HG03066 (cell line): ENCODE data around the gene KCNAB1.
"Not testable (repeated sequence)": the region's sequence is repeated elsewhere in the genome, so short reads cannot be mapped to it uniquely, and the experiment has no call there.

Experiments used
- ATAC-seq: cut with Tn5 transposase; IDR thresholded peaks from one replicate; pipeline ENCODE4 v1.9.1; 2021; ENCODE audit warnings: low read depth; ENCODE audit not compliant: unreplicated experiment

Gene KCNAB1

DNA sequence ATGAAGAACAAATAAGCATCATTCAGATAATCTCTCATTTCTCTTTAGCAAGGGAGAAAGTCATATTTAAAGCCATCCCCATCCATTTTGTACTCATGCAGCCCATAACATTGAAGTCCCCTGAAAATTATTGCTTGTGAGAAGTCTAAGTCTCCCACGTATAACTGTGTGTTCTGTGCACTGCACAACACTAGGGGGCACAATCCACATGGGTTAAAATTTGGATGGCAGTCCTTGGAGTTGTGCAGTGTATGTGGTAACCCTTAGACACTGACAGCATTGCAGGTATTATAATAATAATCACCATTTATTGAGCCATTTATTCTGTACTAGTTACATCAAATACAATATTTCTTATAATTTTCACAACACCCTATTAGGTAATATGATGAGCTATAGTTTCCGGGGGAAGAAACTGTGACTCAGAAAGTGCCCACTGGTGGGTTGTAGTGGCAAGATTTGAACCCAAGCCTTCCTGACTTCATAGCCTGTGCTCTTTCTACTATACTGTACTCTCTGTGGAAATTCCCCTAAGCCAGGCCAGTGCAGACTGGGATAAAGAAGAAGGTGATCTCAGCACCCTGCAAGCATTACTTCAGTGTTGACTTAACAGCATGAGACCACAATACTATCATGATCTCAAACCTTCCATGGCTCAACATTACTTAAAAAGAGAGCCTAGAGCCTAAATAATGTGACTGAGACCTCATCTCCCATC, 15.7 kb downstream of the KCNAB1 start:
- ATAC-seq, result no peak

- ATAC-seq, result not testable (repeated sequence)
These were observed 17.0 kb downstream of the KCNAB1 start for GRCh38 chr3:156137397-156137796.

DNA sequence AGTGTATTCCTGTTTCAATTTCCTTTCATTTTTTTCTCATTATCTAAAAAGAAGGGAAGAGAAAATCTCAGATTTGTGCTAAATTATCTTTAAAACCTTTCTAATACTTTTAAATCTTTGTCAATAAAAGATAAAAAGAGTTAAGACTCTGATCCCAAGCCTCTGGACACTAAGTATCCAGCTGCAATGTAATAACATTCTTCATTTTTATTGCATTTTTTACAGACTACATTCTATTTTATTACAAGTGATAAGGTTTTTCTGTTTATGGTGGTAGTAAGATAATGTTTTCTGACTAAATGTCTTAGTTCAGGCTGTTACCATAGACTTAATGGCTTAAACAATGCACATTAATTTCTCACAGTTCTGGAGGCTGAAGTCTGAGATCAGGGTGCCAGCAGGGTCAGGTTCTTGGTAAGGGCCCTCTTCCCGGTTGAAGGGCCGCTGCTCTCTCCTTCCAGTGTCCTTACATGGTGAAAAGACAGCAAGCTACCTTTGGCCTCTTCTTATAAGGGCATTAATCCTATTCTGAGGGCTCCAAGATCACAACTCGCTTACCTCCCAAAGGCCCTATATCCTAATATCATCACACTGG, 19.7 kb downstream of the KCNAB1 start:
- no peak for ATAC-seq

DNA sequence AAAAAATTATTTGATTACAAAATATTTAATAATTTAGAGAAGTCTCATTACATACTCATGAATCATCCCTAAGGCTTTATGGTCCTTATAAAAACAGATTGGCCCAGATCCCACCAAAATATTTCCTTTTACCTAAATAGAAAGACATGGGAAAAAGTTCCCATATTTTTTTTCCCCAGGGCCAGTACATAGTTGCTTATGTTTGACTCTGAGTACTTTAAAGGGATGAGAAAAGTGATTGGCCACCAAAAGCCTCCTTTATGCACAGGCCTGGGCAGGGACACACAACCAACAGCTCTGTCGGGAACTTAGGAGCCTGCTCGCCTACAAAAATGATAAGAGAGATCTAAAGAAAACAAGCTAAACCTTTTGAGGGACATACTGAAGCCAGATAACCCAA, 22.3 kb downstream of the KCNAB1 start:
- ATAC-seq, result no peak

DNA sequence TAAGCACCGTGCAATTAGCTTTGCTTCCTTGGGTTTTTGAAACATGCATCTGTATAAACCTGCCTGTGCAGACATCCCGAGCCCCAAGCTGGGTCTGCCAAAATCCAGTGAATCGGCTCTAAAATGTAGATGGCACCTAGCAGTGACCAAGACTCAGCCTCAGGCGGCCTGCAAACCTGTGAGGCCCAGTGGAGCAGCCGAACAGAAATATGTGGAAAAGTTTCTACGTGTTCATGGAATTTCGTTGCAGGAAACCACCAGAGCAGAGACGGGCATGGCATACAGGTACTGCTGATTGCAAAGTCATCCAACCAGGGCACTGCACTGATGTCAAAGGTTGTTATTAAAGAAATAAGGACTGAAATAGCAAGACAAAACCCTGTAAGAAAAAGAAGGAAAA, 22.8 kb downstream of the KCNAB1 start:
- ATAC-seq, result no peak

GRCh38 chr3:156144060-156144459, 23.7 kb downstream of the KCNAB1 start:
- ATAC-seq, result no peak

DNA sequence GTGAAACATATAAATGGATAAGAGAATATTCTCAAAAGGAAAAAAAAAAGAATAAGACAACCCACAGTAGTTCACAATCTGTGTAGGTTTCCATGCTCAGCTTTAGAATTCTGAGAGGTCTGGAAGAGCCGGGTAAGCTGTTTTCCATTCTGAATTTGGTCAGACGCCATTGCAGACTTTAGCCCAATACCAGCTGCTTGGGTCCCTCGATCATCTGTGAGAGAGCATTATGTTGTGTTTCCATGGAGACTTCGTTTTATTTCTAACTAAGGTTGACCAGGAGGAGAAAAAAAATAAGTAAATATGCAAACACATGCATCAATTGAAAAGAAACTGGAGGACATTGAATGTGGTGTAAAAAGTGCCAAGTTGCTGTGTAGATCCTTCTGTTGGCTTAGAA, 25.5 kb downstream of the KCNAB1 start:
- no peak for ATAC-seq

GRCh38 chr3:156148345-156148945, 28.1 kb downstream of the KCNAB1 start:
- no peak for ATAC-seq

GRCh38 chr3:156148946-156149381, 28.6 kb downstream of the KCNAB1 start:
- no peak for ATAC-seq

- peak; percentile 56 for ATAC-seq
These were observed 29.5 kb downstream of the KCNAB1 start for GRCh38 chr3:156149876-156150275.

DNA sequence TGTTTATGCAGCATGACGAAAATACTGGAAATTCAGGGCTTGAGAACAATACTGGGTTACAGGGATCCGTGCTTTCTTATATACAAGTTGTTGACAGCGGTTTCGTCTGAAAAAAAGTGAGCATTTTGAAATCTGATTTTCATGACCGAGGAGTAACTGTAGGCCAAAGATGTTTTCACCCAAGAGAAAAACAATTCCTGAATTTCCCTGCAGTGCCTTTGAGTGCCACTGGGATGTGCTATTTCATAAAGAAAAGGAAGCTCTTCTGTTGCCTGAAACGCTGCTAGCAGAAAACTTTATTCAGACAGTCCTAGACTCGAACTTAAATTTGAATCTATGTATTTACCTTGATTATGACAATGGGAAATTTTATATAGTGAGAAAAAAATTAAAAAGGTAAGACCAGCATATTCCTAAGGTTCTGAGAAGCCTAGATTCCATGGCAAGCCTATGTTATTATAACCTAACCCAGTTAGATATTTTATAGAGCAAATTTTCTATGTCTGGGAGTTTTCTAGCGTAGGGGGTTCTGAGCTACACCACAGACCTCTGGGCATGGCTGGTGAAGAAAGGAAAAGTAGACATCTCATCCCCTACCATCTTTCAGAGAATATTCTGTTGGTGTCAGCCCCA, 30.2 kb downstream of the KCNAB1 start:
- ATAC-seq, result peak; percentile 58

- ATAC-seq, result no peak
These were observed 31.5 kb downstream of the KCNAB1 start for GRCh38 chr3:156151824-156152428.

DNA sequence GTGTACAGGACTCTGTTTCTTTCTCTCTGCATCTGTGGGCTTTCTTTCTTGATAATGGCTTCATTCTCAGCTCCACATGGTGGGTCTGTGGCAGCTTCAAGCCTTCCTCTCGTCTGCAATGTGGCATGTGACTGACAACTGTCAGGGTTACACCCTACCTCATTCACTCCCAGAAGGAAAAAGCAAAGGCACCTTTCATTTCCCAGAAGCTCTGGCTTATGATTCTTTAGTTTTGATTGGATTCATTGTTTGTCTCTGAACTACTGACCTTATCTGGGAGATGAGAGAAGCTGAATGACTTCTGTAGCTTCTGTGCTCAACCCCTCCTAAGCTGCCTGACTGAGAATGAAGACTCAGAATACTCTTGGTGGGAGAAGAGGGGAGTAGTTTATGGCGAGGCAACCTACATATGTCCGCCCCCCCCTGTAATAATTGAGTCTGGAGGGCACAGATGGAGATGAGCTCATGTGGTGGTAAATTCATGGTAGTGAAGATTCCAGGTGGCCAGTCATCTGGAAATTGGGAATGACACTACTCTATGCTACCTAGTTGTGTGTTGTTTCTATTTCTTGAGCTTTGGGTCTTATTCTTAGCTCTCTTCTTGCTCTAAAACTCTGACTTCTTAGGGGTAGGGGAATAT, 38.4 kb downstream of the KCNAB1 start:
- ATAC-seq, result no peak

DNA sequence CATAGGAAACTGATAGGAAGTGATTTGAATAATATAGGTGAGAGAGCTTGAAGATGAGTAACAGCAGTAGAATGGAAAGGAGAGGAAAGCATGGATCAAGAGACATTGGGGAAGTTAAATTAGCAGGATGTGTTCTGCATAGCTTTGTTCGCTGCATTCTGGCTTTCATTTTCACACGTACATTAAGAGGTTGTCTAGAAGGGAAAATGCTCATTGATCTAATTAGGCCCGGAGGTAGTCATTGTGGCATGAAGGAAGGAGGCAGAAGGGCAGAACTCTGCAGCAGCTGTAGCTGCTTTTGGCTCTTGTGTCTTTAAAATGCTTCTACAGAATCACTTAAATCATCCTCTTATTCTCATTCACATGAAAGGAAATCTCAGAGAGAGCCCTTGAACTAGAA, 40.3 kb downstream of the KCNAB1 start:
- ATAC-seq, result peak; percentile 73

DNA sequence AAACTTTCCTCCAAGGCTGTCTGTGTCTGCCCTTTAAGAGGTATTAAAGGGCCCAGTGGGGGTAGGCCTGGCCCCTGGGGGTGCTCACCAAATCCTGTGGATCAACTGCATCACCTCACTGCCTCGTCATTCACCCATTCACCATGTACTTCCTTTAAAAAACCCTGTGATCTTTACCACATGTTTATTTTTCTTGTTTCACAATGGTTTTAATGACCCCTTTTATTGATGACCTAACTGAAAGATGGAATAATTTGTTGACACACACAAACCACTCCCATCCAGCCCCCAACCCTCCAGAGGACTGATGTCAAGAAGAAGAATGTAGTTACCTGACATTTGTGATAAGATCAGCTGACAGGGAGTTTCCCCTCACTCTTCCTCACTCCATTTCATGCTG, 40.8 kb downstream of the KCNAB1 start:
- peak; percentile 28 for ATAC-seq

- ATAC-seq, result no peak
These were observed 43.5 kb downstream of the KCNAB1 start for GRCh38 chr3:156163848-156164247.

GRCh38 chr3:156166808-156167207, 46.4 kb downstream of the KCNAB1 start:
- ATAC-seq, result no peak

DNA sequence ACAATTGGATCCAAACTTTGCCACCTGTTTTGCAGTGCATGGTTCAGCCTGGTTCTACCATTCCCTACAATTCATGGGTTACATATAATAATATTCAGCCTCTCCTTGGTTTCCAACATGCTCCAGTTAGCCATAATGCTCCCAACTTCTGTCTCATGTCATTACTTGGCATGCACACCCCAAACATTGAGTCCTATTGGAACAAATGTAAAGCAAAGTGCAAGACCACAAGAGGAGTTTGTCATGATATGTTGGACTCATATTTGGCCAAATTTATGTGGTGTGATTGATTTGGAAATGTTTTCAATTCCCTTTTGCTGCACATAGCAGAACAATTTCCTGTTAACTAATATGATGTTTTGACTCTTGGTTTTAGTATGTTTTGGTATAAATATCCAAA, 50.2 kb downstream of the KCNAB1 start:
- ATAC-seq, result no peak

DNA sequence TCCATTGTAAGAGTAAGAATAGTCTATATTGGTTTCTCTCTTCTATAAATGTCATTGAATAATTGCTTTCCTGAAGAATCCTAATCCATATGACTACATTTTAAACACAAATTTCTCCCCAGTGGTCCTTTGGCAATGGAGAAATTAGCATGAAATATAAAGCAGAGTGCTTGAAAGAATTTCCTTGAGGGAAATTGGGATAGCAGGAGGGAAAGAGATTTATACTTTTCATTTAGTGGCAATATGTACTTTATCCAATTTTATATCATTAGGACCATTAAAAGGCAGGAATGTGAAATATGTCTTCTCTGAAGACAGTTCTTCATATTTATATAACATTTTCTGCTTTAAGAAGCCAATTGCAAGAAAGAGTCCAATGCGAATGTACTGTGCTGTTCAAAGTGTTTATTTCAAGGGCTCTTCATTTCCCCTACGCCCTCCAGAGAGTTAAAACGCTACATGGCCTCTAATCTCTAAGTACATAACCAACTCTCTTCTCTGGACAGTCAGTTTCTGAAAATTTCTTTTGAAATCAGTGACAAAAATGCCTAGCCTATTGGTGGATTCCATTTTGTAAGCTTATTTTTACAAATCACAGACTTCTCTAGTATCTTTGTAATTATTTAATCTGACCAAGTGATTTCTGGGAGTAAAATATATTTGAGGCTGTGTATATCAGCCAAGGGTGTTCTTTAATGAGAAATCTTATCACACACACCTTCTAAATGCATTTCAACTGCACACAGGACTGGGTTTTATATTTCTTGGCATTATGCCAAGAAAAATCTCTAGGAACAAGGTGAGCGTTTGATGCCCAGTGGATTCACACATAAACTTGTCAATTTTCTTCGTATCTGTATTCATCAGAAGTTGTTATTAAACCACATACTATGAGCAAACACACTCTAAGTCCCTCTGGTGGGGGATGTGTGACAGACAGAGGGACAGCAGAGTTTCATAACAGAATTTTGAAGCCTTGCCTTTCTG, 51.2 kb downstream of the KCNAB1 start:
- no peak for ATAC-seq
